Liver (tissue), 3 donors: ENCODE measurements around the gene CHST1.

ENCODE experiments used
- JUND ChIP-seq, 2 donors: IDR thresholded peaks; 2 replicates each; pipeline ENCODE4 v1.6.1; 2016; ENCODE audit warnings: antibody characterized with exemption in 2 of 2
- TF ChIP-seq, protein P1 (sequence below): fragments of 150-350 bp; IDR thresholded peaks from 2 replicates; pipeline ENCODE4 v1.5.1; 2017; ENCODE audit warnings: improper control_type of control experiment, low read depth, low read length; ENCODE audit not compliant: missing input control
- TF ChIP-seq, protein P2 (sequence below): IDR thresholded peaks from 2 replicates; pipeline ENCODE4 v1.6.1; 2016; ENCODE audit warnings: antibody characterized with exemption
- TF ChIP-seq, protein P3 (sequence below): IDR thresholded peaks from 2 replicates; pipeline ENCODE4 v1.6.1; 2016; ENCODE audit warnings: antibody characterized with exemption, mild to moderate bottlenecking
- donor health status: healthy.
- donor health status: healthy.

DNA sequence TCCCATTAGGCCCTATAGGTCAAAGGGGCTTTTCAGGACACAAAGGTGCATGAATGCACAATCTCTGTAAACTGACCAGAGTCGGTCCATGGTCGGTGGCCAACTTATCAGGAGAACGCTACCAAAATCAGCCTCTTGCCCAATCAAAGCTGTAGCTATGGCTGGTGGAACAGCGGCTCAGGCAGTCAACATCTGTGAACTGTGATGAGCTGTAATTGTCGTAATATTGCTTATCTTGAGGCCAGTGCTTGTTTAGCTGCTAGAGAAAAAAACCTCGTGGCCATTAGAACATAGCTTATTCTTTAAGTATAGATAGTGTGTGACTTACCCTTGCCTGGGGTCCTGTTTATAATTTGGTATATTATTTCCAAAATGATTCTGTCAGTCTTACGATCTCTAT is 14.4 kb upstream of the CHST1 start:
- TF ChIP-seq, protein P1, sequence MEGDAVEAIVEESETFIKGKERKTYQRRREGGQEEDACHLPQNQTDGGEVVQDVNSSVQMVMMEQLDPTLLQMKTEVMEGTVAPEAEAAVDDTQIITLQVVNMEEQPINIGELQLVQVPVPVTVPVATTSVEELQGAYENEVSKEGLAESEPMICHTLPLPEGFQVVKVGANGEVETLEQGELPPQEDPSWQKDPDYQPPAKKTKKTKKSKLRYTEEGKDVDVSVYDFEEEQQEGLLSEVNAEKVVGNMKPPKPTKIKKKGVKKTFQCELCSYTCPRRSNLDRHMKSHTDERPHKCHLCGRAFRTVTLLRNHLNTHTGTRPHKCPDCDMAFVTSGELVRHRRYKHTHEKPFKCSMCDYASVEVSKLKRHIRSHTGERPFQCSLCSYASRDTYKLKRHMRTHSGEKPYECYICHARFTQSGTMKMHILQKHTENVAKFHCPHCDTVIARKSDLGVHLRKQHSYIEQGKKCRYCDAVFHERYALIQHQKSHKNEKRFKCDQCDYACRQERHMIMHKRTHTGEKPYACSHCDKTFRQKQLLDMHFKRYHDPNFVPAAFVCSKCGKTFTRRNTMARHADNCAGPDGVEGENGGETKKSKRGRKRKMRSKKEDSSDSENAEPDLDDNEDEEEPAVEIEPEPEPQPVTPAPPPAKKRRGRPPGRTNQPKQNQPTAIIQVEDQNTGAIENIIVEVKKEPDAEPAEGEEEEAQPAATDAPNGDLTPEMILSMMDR = no peak
- TF ChIP-seq, protein P2, sequence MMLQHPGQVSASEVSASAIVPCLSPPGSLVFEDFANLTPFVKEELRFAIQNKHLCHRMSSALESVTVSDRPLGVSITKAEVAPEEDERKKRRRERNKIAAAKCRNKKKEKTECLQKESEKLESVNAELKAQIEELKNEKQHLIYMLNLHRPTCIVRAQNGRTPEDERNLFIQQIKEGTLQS = no peak
- TF ChIP-seq, protein P3, sequence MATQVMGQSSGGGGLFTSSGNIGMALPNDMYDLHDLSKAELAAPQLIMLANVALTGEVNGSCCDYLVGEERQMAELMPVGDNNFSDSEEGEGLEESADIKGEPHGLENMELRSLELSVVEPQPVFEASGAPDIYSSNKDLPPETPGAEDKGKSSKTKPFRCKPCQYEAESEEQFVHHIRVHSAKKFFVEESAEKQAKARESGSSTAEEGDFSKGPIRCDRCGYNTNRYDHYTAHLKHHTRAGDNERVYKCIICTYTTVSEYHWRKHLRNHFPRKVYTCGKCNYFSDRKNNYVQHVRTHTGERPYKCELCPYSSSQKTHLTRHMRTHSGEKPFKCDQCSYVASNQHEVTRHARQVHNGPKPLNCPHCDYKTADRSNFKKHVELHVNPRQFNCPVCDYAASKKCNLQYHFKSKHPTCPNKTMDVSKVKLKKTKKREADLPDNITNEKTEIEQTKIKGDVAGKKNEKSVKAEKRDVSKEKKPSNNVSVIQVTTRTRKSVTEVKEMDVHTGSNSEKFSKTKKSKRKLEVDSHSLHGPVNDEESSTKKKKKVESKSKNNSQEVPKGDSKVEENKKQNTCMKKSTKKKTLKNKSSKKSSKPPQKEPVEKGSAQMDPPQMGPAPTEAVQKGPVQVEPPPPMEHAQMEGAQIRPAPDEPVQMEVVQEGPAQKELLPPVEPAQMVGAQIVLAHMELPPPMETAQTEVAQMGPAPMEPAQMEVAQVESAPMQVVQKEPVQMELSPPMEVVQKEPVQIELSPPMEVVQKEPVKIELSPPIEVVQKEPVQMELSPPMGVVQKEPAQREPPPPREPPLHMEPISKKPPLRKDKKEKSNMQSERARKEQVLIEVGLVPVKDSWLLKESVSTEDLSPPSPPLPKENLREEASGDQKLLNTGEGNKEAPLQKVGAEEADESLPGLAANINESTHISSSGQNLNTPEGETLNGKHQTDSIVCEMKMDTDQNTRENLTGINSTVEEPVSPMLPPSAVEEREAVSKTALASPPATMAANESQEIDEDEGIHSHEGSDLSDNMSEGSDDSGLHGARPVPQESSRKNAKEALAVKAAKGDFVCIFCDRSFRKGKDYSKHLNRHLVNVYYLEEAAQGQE = no peak
- no peak for TF ChIP-seq JUND (IDR thresholded peaks at IDR 0.05)
